DND-41 (cell line): ENCODE results near the gene FAM200C.

Experiments
- EZH2 ChIP-seq: IDR thresholded peaks from 3 replicates; pipeline ENCODE4 v1.6.1; 2012; ENCODE audit warnings: borderline replicate concordance, low read depth, mild to moderate bottlenecking, moderate library complexity, low read length, inconsistent platforms; ENCODE audit not compliant: severe bottlenecking
- TF ChIP-seq, protein P1 (sequence below): IDR thresholded peaks from 2 replicates; pipeline ENCODE4 v1.5.1; 2012; ENCODE audit warnings: borderline replicate concordance, low read length, moderate library complexity, mild to moderate bottlenecking; ENCODE audit not compliant: poor library complexity, severe bottlenecking; ENCODE audit errors: extremely low read depth

GRCh38 chr5:160348080-160348479 lies 51.8 kb downstream of the FAM200C start:
- TF ChIP-seq, protein P1, sequence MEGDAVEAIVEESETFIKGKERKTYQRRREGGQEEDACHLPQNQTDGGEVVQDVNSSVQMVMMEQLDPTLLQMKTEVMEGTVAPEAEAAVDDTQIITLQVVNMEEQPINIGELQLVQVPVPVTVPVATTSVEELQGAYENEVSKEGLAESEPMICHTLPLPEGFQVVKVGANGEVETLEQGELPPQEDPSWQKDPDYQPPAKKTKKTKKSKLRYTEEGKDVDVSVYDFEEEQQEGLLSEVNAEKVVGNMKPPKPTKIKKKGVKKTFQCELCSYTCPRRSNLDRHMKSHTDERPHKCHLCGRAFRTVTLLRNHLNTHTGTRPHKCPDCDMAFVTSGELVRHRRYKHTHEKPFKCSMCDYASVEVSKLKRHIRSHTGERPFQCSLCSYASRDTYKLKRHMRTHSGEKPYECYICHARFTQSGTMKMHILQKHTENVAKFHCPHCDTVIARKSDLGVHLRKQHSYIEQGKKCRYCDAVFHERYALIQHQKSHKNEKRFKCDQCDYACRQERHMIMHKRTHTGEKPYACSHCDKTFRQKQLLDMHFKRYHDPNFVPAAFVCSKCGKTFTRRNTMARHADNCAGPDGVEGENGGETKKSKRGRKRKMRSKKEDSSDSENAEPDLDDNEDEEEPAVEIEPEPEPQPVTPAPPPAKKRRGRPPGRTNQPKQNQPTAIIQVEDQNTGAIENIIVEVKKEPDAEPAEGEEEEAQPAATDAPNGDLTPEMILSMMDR, result no peak
- TF ChIP-seq EZH2, result no peak
